ENCODE results near the gene CRACR2A.
A peak's percentile ranks its signal among the peaks of the same experiment; 100 is the strongest.

The CRACR2A gene

GRCh38 chr12:3684449-3685051 lies 68.4 kb downstream of the CRACR2A start:
- no peak for DNase-seq

- DNase-seq = no peak
Observed at GRCh38 chr12:3683670-3684069, 69.2 kb downstream of the CRACR2A start.

GRCh38 chr12:3681595-3682061 lies 71.3 kb downstream of the CRACR2A start:
- DNase-seq = no peak

GRCh38 chr12:3680919-3681594 lies 71.9 kb downstream of the CRACR2A start:
- DNase-seq = peak in 16 of 51 donors; percentile 2 to 50 (median 14)

- no peak for DNase-seq
Observed at GRCh38 chr12:3679831-3680230, 73.1 kb downstream of the CRACR2A start.

GRCh38 chr12:3677609-3678008 lies 75.3 kb downstream of the CRACR2A start:
- no peak for DNase-seq

GRCh38 chr12:3673981-3674708 lies 78.8 kb downstream of the CRACR2A start:
- no peak for DNase-seq

- DNase-seq = no peak
Observed at GRCh38 chr12:3672113-3672509, 80.8 kb downstream of the CRACR2A start.

GRCh38 chr12:3671330-3672112 lies 81.4 kb downstream of the CRACR2A start:
- no peak for DNase-seq

GRCh38 chr12:3670083-3670620 lies 82.8 kb downstream of the CRACR2A start:
- DNase-seq = peak in 1 of 51 donors; percentile 31

- DNase-seq = no peak
Observed at GRCh38 chr12:3669594-3669993, 83.3 kb downstream of the CRACR2A start.

- no peak for DNase-seq
Observed at GRCh38 chr12:3668479-3669165, 84.3 kb downstream of the CRACR2A start.

GRCh38 chr12:3667485-3667884 lies 85.4 kb downstream of the CRACR2A start:
- no peak for DNase-seq

GRCh38 chr12:3666441-3666840 lies 86.5 kb downstream of the CRACR2A start:
- no peak for DNase-seq

GRCh38 chr12:3662521-3662921 lies 90.4 kb downstream of the CRACR2A start:
- no peak for DNase-seq

- DNase-seq = no peak
Observed at GRCh38 chr12:3661028-3661427, 91.9 kb downstream of the CRACR2A start.

GRCh38 chr12:3658327-3659163 lies 94.4 kb downstream of the CRACR2A start:
- no peak for DNase-seq

- no peak for DNase-seq
Observed at GRCh38 chr12:3656946-3657622, 95.8 kb downstream of the CRACR2A start.

GRCh38 chr12:3655328-3655900 lies 97.5 kb downstream of the CRACR2A start:
- DNase-seq = no peak
